GM12865 (cell line): Measurements from ENCODE around the gene ZC3H7B.

ENCODE experiments used
- DNase-seq: peaks from one replicate; pipeline ENCODE4 v3.0.0; 2010; ENCODE audit warnings: low read depth
- H3K4me3 ChIP-seq: 2 replicates; pipeline ENCODE4 v1.5.1; 2011; ENCODE audit warnings: mild to moderate bottlenecking, low read depth, low read length, control low read depth
- CTCF ChIP-seq: IDR thresholded peaks from 2 replicates; pipeline ENCODE4 v1.5.1; 2011; ENCODE audit warnings: low read length, control low read depth, low read depth, inconsistent platforms; ENCODE audit not compliant: insufficient read depth; ENCODE audit errors: missing control alignments

ZC3H7B gene

GRCh38 chr22:41347066-41347859 is 45.9 kb downstream of the ZC3H7B start:
- H3K4me3 ChIP-seq = no peak overlapping the region
- no peak for TF ChIP-seq CTCF
- no peak for DNase-seq

- TF ChIP-seq CTCF = no peak
- no peak overlapping the region for H3K4me3 ChIP-seq
- no peak for DNase-seq
These were observed 47.7 kb downstream of the ZC3H7B start for GRCh38 chr22:41348964-41349484.

GRCh38 chr22:41350087-41350486 is 48.8 kb downstream of the ZC3H7B start:
- no peak overlapping the region for H3K4me3 ChIP-seq
- TF ChIP-seq CTCF = no peak
- no peak for DNase-seq

GRCh38 chr22:41351011-41351410 is 49.7 kb downstream of the ZC3H7B start:
- DNase-seq = no peak
- no peak for TF ChIP-seq CTCF
- H3K4me3 ChIP-seq = no peak overlapping the region

GRCh38 chr22:41352058-41352457 is 50.7 kb downstream of the ZC3H7B start:
- no peak for TF ChIP-seq CTCF
- H3K4me3 ChIP-seq = no peak overlapping the region
- DNase-seq = no peak

GRCh38 chr22:41353862-41354575 is 52.7 kb downstream of the ZC3H7B start:
- DNase-seq = no peak
- TF ChIP-seq CTCF = no peak
- no peak overlapping the region for H3K4me3 ChIP-seq
